Neuronal stem cell (in vitro differentiated cells): Measurements from ENCODE around the gene CTDSPL2.

Experiments
- DNase-seq: peaks from one replicate; pipeline ENCODE4 v3.0.0-alpha.2; 2013; ENCODE audit warnings: low spot score
- H2AFZ ChIP-seq: one replicate; pipeline ENCODE4 v1.6.1; 2013; ENCODE audit warnings: mild to moderate bottlenecking, low read length, inconsistent platforms
- H2AK5ac ChIP-seq: 2 replicates; pipeline ENCODE4 v1.6.1; 2013; ENCODE audit warnings: low read depth, mild to moderate bottlenecking, inconsistent platforms, low read length, moderate library complexity, mixed read lengths
- H2BK120ac ChIP-seq: 2 replicates; pipeline ENCODE4 v1.6.1; 2013; ENCODE audit warnings: low read depth, mild to moderate bottlenecking, inconsistent platforms, low read length, moderate library complexity, mixed read lengths
- H2BK12ac ChIP-seq: one replicate; pipeline ENCODE4 v1.6.1; 2013; ENCODE audit warnings: low read length, inconsistent platforms
- H2BK15ac ChIP-seq: 2 replicates; pipeline ENCODE4 v1.6.1; 2013; ENCODE audit warnings: mild to moderate bottlenecking, low read length, inconsistent platforms, mixed read lengths
- H2BK5ac ChIP-seq: one replicate; pipeline ENCODE4 v1.6.1; 2013; ENCODE audit warnings: inconsistent platforms, mild to moderate bottlenecking, low read length, moderate library complexity
- H3K14ac ChIP-seq: one replicate; pipeline ENCODE4 v1.6.1; 2013; ENCODE audit warnings: low read length, inconsistent platforms
- H3K18ac ChIP-seq: 2 replicates; pipeline ENCODE4 v1.6.1; 2013; ENCODE audit warnings: low read length, inconsistent platforms
- H3K23ac ChIP-seq: 2 replicates; pipeline ENCODE4 v1.6.1; 2013; ENCODE audit warnings: low read depth, mild to moderate bottlenecking, mixed read lengths, low read length, inconsistent platforms; ENCODE audit not compliant: poor library complexity
- H3K27ac ChIP-seq: replicated peaks from 3 replicates; pipeline ENCODE4 v1.5.1; 2013; ENCODE audit warnings: low read length, inconsistent platforms
- H3K27me3 ChIP-seq, 3 experiments: 2 replicates each; pipeline ENCODE4 v1.6.1; 2013; ENCODE audit warnings: low read length in 3 of 3, mild to moderate bottlenecking in 2 of 3, inconsistent platforms in 1 of 3, low read depth in 1 of 3, mixed read lengths in 1 of 3, moderate library complexity in 1 of 3; ENCODE audit not compliant: control insufficient read depth in 3 of 3, insufficient read depth in 3 of 3
- H3K36me3 ChIP-seq, 2 donors: replicated peaks in 1 of 2; 2 replicates each; pipeline ENCODE4 v1.6.1; 2013; ENCODE audit warnings: low read length in 2 of 2; ENCODE audit not compliant: control insufficient read depth in 2 of 2, insufficient read depth in 2 of 2
- H3K4ac ChIP-seq: 2 replicates; pipeline ENCODE4 v1.6.1; 2013; ENCODE audit warnings: inconsistent platforms, mild to moderate bottlenecking, low read length, moderate library complexity
- H3K4me1 ChIP-seq, 2 donors: 1 replicate in 1 of 2; 2 replicates in 1 of 2; pipeline ENCODE4 v1.6.1; 2013; ENCODE audit warnings: low read length in 2 of 2, low read depth in 1 of 2; ENCODE audit not compliant: control insufficient read depth in 2 of 2, insufficient read depth in 1 of 2
- H3K4me2 ChIP-seq: one replicate; pipeline ENCODE4 v1.6.1; 2013; ENCODE audit warnings: mild to moderate bottlenecking, low read length, inconsistent platforms; ENCODE audit not compliant: insufficient read depth, poor library complexity, severe bottlenecking
- H3K4me3 ChIP-seq, 2 donors: 2 replicates each; pipeline ENCODE4 v1.5.1; 2013; ENCODE audit warnings: low read length in 2 of 2, mild to moderate bottlenecking in 2 of 2, inconsistent platforms in 1 of 2, moderate library complexity in 1 of 2
- H3K79me1 ChIP-seq: one replicate; pipeline ENCODE4 v1.6.1; 2013; ENCODE audit warnings: low read depth, mild to moderate bottlenecking, inconsistent platforms, low read length, moderate library complexity
- H3K9ac ChIP-seq: one replicate; pipeline ENCODE4 v1.6.1; 2013; ENCODE audit warnings: mild to moderate bottlenecking, low read depth, low read length, inconsistent platforms; ENCODE audit not compliant: poor library complexity
- H3K9me3 ChIP-seq, 2 donors: replicated peaks in 1 of 2; 2 replicates each; pipeline versions ENCODE3 to v1.6.1; 2013; ENCODE audit warnings: low read length in 2 of 2, mild to moderate bottlenecking in 2 of 2, inconsistent platforms in 1 of 2, low read depth in 1 of 2, mixed read lengths in 1 of 2, moderate library complexity in 1 of 2; ENCODE audit not compliant: control insufficient read depth in 2 of 2, insufficient read depth in 1 of 2
- H4K8ac ChIP-seq: one replicate; pipeline ENCODE4 v1.6.1; 2013; ENCODE audit warnings: low read depth, mild to moderate bottlenecking, inconsistent platforms, low read length, moderate library complexity
- H4K91ac ChIP-seq: one replicate; pipeline ENCODE4 v1.6.1; 2013; ENCODE audit warnings: low read length, low read depth, mild to moderate bottlenecking, inconsistent platforms; ENCODE audit not compliant: poor library complexity
- WGBS, 2 donors: extraction: QIAGEN DNeasy Blood & Tissue Kit; methylation state at CpG; one replicate each; pipeline ENCODE4 v1.1.7; 2013; ENCODE audit warnings: missing lambda C conversion rate in 2 of 2, mixed read lengths in 1 of 2; ENCODE audit not compliant: insufficient read length in 2 of 2, insufficient replicate concordance in 1 of 2; ENCODE audit errors: extremely low coverage in 2 of 2; 5-methylcytosine and 5-hydroxymethylcytosine counted together

Gene CTDSPL2

DNA sequence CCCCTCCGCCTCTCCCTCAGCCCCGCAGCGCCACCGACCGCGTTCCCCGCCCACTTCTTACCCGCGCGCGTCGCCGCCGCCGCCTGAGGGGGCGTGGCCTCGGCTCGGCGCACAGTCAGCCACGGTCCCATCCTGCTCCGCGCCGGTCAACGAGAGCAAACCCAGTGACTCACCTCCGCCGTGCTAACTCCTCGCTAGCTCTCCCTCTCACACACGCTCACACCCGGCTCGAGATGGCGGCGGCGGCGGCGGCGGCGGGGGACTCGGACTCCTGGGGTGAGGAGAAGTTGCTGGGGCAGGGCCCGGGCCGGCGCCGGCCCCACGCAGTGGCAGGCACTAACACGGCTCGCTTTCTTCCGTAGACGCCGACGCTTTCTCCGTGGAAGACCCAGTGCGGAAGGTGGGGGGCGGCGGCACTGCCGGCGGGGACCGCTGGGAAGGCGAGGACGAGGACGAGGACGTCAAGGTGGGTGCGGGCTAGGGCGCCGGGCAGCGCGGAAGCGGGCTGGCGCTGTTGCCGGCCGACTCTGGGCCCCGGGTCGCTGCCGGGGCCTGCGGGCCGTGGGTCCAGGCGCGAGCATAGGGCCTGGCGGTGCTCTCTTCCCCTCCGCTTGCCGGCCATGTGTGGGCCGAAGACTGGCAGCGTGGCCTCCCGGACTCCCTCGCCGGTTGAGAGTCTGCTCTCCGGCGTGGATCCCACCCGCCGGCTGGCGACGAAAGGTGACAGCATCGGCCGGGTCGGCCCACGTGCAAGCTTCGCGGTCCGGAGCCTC is 109.7 kb downstream of the CTDSPL2 start, which contains the start of gene EIF3J:
TSS of gene EIF3J (plus strand) at position 186 of the 773 bp plus-strand sequence. CDS start at position 234, 48 bp downstream.
- peak within 1 kb of the TSS; percentile 91 for H2AK5ac ChIP-seq
- no peaks in the 10 kb centered on the region for H3K9me3 ChIP-seq
- peak within 1 kb of the TSS; percentile 96 for H3K9ac ChIP-seq
- H3K27ac ChIP-seq, result peak within 1 kb of the TSS; percentile 99
- H3K4me1 ChIP-seq, result peaks cover 4 to 5% of the 10 kb centered on the region in 2 donors
- H3K4ac ChIP-seq, result no peak within 1 kb of the TSS
- peak within 1 kb of the TSS; percentile 97 for H3K4me3 ChIP-seq
- peak within 1 kb of the TSS; percentile 46 for H2BK12ac ChIP-seq
- no CpG with 5 or more reads among the region's 97 CpGs for WGBS, 2 donors
- DNase-seq, result peak; percentile 94
- H4K91ac ChIP-seq, result no peak within 1 kb of the TSS
- peaks cover 2% of the 10 kb centered on the region for H3K79me1 ChIP-seq
- H2AFZ ChIP-seq, result peak within 1 kb of the TSS; percentile 97
- H3K4me2 ChIP-seq, result peak within 1 kb of the TSS; percentile 77
- H3K18ac ChIP-seq, result peak within 1 kb of the TSS; percentile 98
- H3K23ac ChIP-seq, result peak within 1 kb of the TSS; percentile 99
- H2BK15ac ChIP-seq, result peak within 1 kb of the TSS; percentile 81
- H3K36me3 ChIP-seq, result peaks cover 6 to 40% of the 10 kb centered on the region in 2 donors
- peak within 1 kb of the TSS; percentile 43 for H4K8ac ChIP-seq
- no peak within 1 kb of the TSS for H2BK120ac ChIP-seq
- peak within 1 kb of the TSS; percentile 97 for H2BK5ac ChIP-seq
- H3K27me3 ChIP-seq, result no peaks in the 10 kb centered on the region
- H3K14ac ChIP-seq, result peak within 1 kb of the TSS; percentile 75

DNA sequence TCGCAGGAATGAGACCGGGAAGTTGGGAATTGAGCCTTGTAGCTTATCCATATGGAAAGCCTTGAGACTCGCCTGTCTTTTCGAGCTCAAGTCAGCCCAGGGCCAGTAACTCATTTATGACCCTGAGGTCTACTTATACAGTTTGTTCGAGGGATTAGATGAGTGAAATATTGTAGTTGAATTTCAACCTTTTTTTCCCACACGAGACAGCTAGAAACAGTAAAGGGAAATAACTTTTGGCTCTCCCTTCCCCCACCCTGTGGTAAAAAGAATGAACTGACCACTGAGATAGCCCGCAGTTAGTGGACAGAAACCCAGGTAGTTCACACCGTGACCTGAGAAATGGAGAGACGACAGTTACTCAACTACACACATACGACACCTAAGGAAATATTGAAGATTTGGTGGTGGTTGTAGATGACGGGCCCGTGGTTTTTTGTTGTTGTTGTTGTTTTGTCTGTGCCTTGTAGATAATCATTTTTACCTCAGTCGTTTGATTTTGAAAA is 110.4 kb downstream of the CTDSPL2 start:
- H3K36me3 ChIP-seq, result peaks cover 6 to 47% of the 10 kb centered on the region in 2 donors
- H3K27ac ChIP-seq, result peak overlapping the region; percentile 83

DNA sequence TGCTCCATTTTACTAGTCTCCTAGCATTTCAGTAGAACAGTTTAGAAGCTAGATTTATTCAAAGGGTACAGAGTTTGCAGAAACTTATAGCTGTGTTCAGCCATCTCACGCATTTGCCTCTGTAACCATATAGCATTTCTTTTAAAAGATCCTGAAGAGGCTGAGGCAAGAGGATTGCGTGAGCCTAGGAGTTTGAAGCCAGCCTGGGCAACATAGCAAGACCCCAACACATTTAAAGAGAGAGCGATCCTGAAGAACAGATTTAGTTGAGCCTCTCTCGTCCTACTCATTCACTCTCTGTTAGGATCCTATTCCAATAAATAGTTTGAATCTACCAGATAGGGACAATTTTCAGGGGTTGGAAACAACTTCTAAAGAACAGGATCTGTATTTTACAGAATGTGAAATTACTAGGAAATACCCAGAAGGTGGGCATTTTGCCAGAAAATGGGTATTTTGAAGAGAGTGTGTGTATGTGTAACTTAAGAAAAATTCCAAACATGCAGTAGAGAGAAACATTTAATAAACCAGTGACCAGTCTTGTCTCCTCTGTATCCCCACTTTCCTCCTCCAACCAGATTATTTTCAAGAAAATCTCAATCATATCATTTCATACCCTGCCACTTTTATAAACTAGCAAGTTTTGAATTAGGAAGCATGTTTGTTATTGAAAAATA is 114.0 kb downstream of the CTDSPL2 start:
- no peak overlapping the region for H2BK5ac ChIP-seq
- no peak overlapping the region for H3K27ac ChIP-seq
- no peak overlapping the region for H3K14ac ChIP-seq
- H3K4me1 ChIP-seq, result peaks cover 4 to 5% of the 10 kb centered on the region in 2 donors
- H3K9ac ChIP-seq, result no peak overlapping the region
- H2AFZ ChIP-seq, result no peak overlapping the region
- no peak overlapping the region for H3K4me2 ChIP-seq
- no peak overlapping the region for H3K18ac ChIP-seq
- H2BK15ac ChIP-seq, result no peak overlapping the region
- WGBS, 2 donors, result no CpG with 5 or more reads among the region's 4 CpGs
- H2BK12ac ChIP-seq, result no peak overlapping the region
- H4K8ac ChIP-seq, result no peak overlapping the region
- no peak overlapping the region for H3K23ac ChIP-seq
- H4K91ac ChIP-seq, result no peak overlapping the region
- H3K4me3 ChIP-seq, result no peak overlapping the region
- H3K36me3 ChIP-seq, result peaks cover 6 to 46% of the 10 kb centered on the region in 2 donors
- H3K79me1 ChIP-seq, result peaks cover 2% of the 10 kb centered on the region
- no peaks in the 10 kb centered on the region for H3K27me3 ChIP-seq
- H2BK120ac ChIP-seq, result no peak overlapping the region
- H3K9me3 ChIP-seq, result no peaks in the 10 kb centered on the region
- no peak overlapping the region for H3K4ac ChIP-seq
- no peak overlapping the region for H2AK5ac ChIP-seq
- DNase-seq, result no peak

More for the DNA sequence above, 110.4 kb downstream of the CTDSPL2 start:
- no peak overlapping the region for H3K14ac ChIP-seq
- peak overlapping the region; percentile 73 for H3K4me2 ChIP-seq
- no peak overlapping the region for H3K18ac ChIP-seq
- H4K91ac ChIP-seq, result no peak overlapping the region
- peak overlapping the region; percentile 96 for H3K9ac ChIP-seq
- DNase-seq, result no peak
- no peak overlapping the region for H2BK12ac ChIP-seq
- peak overlapping the region; percentile 97 for H2AFZ ChIP-seq
- no peaks in the 10 kb centered on the region for H3K27me3 ChIP-seq
- H3K9me3 ChIP-seq, result no peaks in the 10 kb centered on the region
- no CpG with 5 or more reads among the region's 13 CpGs for WGBS, 2 donors
- peak overlapping the region; percentile 99 for H3K23ac ChIP-seq
- H4K8ac ChIP-seq, result peak overlapping the region; percentile 43
- peaks cover 4 to 5% of the 10 kb centered on the region in 2 donors for H3K4me1 ChIP-seq
- H3K4ac ChIP-seq, result no peak overlapping the region
- H2BK5ac ChIP-seq, result peak overlapping the region; percentile 97
- no peak overlapping the region for H2BK120ac ChIP-seq
- peak overlapping the region; percentile 37 for H2BK15ac ChIP-seq
- H3K79me1 ChIP-seq, result peaks cover 2% of the 10 kb centered on the region
- peak overlapping the region; percentile 97 for H3K4me3 ChIP-seq
- H2AK5ac ChIP-seq, result peak overlapping the region; percentile 91

DNA sequence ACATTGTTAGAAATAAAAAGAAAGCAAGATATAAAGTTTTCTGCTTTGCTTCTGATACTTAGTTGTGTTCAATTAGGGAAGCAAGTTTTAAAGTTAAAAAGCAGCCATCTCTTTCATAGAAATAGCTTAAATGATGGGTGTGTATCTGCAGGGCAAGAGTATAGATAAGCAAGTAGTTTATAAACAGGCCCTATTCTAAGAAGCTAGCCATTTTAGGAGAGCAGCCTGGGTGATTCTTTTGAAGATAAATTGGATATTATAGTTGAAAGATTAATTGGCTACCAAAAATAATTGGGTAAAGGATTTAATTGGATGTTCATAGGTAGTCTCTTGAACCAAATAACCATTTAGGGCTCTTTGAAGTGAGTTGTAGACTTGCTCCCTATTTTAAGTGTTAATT is 115.2 kb downstream of the CTDSPL2 start:
- Histone ChIP-seq H3K27me3 (no peaks in the 10 kb centered on the region), H3K9me3 (no peaks in the 10 kb centered on the region), H2BK12ac (no peak overlapping the region), H3K18ac (no peak overlapping the region), H4K8ac (no peak overlapping the region), H2BK15ac (no peak overlapping the region), H3K36me3 (peaks cover 6 to 46% of the 10 kb centered on the region in 2 donors), H2AFZ (no peak overlapping the region), H4K91ac (no peak overlapping the region), H3K23ac (no peak overlapping the region), H3K4me1 (peaks cover 4 to 5% of the 10 kb centered on the region in 2 donors), H3K9ac (no peak overlapping the region), H3K14ac (no peak overlapping the region), H2AK5ac (no peak overlapping the region), H3K27ac (no peak overlapping the region), H3K4me3 (no peak overlapping the region), H3K4me2 (no peak overlapping the region), H3K4ac (no peak overlapping the region), H2BK120ac (no peak overlapping the region), H2BK5ac (no peak overlapping the region), H3K79me1 (no peaks in the 10 kb centered on the region)
- no peak for DNase-seq
